ENCODE measurements around the gene DNAJB4.
A peak's percentile ranks its signal among the peaks of the same experiment; 100 is the strongest.

The DNAJB4 gene

GRCh38 chr1:78004719-78005447 lies at the start of gene DNAJB4:
Gene DNAJB4, plus strand, starts transcription at chr1:78004939. Its CDS starts 172 bp downstream, at chr1:78005111.
- peak; percentile 62 for DNase-seq

- no peak for DNase-seq
Measured at GRCh38 chr1:77955709-77956108, 49.0 kb upstream of the DNAJB4 start.

DNA sequence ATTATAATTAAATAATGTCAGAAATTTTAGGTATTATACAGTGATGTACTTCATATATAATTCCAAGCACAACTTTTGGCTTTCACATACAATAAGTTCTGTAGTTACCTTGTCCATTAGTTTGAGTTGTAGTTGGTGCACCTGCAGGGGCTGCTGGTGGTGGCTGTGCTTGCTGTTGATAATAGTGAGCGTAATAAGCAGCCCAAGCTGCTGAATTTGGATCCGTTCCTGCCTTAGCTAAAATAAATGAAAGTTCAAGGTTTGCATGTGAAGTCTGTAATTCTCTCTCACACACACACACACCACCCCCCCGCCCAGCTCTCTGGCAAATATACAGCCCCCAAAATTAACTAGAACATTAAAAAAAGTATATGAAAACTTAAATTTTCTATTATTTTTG lies 48.3 kb upstream of the DNAJB4 start:
- DNase-seq = no peak

DNA sequence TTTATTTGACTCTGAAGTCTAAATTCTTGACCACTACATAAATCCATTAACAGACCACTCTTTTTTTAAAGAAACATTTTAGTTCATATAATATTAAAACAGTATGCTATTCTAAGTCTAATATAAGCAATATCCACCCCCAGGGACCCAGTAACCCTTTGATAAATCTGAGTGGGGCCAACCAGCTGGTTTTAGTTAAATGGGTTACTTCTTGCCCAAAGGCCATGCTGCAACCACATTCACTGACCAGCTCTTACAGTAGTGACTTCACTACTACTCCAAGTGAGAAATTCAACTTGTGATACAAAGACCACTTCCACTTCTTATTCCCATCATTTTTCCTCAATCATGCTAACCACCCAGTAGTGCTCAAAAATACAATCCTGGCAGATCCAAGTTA lies 46.3 kb upstream of the DNAJB4 start:
- DNase-seq = no peak

GRCh38 chr1:77958850-77959249 lies 45.9 kb upstream of the DNAJB4 start:
- DNase-seq = no peak

- DNase-seq = no peak
Measured at GRCh38 chr1:77961392-77961791, 43.3 kb upstream of the DNAJB4 start.

GRCh38 chr1:77966291-77966690 lies 38.4 kb upstream of the DNAJB4 start:
- no peak for DNase-seq

- DNase-seq = no peak
Measured at GRCh38 chr1:77970192-77970591, 34.5 kb upstream of the DNAJB4 start.

DNA sequence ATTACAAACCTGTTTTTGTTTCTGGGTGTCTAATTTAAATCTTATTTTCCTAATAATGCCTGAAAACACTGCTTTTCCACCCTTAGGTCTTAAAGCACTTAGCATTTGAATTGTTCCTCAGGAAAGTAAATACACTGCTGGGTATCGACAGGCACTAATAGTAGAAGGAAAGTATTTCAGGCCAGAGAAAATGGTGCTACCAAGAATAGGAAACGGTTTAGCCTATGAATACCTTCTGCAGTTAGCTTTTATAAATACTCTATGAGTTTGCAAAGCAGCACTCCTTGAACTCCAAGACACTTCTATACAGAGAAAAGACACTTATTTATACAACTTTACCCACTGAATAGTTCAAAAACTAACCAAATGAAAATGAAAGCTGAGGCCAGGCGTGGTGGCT lies 32.7 kb upstream of the DNAJB4 start:
- DNase-seq = no peak

DNA sequence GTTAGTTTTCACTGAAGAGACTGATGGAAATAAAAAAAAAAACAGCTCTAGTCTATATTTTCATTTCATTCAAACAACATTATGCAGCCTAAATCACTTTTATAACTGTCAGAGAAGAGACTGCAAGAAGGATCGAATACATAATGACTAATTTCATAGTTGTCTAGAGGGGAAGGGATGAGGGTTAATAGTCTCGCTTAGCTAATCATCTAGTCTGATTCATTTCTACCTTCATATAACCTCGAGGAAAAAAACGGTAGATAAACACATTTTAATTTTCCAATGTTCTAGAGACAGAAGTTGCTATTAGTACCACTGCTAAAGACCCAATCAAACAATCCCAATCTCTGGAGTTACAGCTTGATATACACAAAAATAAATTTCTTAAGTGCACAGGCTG lies 29.4 kb upstream of the DNAJB4 start:
- DNase-seq = no peak

DNA sequence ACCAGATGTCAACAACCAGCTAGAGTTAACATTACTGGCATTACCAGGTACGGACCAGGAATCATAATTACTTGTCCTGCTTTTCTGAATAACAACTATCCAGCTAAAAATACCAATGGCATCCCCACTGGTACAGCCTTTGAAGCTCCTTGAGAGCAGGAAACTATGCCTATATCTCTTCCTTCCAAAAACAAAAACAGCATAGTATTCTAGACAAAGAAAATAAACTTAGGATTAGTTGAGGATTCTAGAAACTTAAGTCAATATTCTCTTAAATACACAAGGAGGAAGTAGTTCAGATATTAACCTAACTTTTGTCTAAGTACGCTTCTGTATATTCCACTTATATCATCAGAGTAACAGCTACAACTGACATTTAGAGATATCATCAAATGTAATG lies 28.8 kb upstream of the DNAJB4 start:
- DNase-seq = no peak

DNA sequence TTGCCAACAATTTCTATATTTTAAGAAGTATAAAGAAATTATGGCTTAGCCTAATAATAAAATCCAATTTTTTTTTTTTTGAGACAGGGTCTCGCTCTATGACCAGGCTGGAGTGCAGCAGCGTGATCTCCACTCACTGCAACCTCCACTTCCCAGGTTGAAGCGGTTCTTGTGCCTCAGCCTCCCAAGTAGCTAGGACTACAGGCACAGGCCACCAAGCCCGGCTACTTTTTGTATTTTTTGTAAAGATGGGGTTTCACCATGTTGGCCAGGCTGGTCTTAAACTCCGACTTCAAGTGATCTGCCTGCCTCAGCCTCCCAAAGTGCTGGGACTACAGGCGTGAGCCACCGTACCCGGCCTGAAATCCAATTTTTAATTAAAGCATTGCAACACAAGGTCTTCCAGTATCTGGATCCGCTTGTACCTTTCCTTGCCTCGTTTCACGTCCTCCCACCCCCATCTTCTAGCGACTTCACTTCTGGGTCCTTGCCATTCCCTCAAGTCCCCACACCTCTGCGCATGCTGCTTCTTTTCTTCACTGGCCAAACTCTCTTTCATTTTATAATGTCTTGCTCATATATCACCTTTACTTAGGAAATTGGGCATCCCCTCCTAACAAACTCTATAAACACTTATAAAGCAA lies 28.2 kb upstream of the DNAJB4 start:
- DNase-seq = no peak

- no peak for DNase-seq
Measured at GRCh38 chr1:77977989-77978292, 26.8 kb upstream of the DNAJB4 start.

DNA sequence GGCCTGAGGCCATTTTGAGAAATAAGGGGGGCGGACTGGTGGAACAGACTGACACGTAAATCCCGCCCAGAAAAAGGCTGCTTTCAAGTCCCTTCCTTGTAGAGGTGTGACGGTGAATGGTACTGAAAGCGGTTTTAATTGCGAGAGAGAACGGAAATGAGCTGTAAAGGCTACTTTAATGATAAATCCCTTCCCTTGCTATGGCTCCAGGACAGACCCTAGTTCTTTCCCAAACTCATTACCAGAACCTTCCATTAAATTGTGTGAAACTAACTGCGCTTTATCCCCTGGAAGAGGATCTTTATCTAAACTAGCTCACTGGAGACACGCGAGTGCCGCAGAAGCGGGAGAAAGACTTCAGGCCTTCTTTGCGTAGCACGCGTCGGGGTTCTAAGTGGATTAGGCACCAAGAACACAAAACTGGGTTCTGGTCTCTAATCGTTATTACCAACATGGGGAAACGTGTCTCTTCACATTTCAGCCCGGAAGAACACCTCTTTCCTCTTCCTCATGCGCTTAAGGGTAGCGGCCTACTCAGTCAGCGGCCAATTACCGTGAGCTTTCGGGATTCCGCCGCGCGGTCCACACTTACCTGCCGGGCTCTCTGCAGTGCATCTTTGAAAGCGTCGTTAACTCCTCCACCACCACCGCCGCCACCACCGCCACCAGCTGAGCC lies 26.3 kb upstream of the DNAJB4 start:
- peak; percentile 59 for DNase-seq

- DNase-seq = peak; percentile 94
Measured at GRCh38 chr1:77978969-77979876, 25.5 kb upstream of the DNAJB4 start, which contains the start of gene FUBP1. Gene FUBP1, minus strand, starts transcription at chr1:77979072. Its CDS starts 68 bp downstream, at chr1:77979004.

- DNase-seq = peak; percentile 12
Measured at GRCh38 chr1:77983352-77983996, 21.3 kb upstream of the DNAJB4 start.

- no peak for DNase-seq
Measured at GRCh38 chr1:77983997-77984355, 20.8 kb upstream of the DNAJB4 start.

GRCh38 chr1:77984629-77985028 lies 20.1 kb upstream of the DNAJB4 start:
- DNase-seq = no peak

GRCh38 chr1:77986810-77987209 lies 17.9 kb upstream of the DNAJB4 start:
- no peak for DNase-seq

- DNase-seq = no peak
Measured at GRCh38 chr1:77987919-77988318, 16.8 kb upstream of the DNAJB4 start.

DNA sequence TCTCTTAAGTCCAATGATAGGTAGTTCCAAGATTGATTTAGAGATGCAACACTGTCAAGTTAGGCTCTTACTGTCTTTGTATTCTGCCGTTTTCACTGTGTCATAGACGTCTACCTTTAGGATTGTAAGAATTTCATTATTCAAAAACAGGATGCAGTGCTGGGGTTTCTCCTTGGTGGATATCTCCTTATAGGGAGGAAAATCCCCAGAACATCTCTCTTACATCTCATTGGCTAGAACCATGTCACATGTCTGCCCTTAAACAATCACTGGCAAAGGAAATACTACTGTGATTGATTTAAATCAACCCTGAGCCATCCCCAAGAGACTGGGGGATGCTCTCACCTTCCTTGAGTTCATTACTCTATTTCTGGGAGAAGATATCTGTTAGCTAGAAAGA lies 15.0 kb upstream of the DNAJB4 start:
- DNase-seq = no peak

GRCh38 chr1:77990629-77991204 lies 14.0 kb upstream of the DNAJB4 start:
- no peak for DNase-seq
